H1 (cell line): Measurements from ENCODE around the gene NAA40. TPM values are rescaled to one million over a fixed set of nuclear protein-coding genes. Genes with fewer than 3 reads are reported as not detected.
"Not testable (repeated sequence)": the region's sequence is repeated elsewhere in the genome, so short reads cannot be mapped to it uniquely, and the experiment has no call there.

Experiments
- CTCF ChIA-PET: fragments of 300-600 bp; sonication (Branson Sonifier 250); formaldehyde crosslinking; loops from one replicate; lab custom pipeline; 2021; ENCODE audit not compliant: partially characterized antibody; lab: Charles Lee
- POLR2A ChIA-PET: fragments of 300-600 bp; sonication (Branson Sonifier 250); formaldehyde crosslinking; loops from one replicate; lab custom pipeline; 2021; ENCODE audit warnings: inconsistent platforms; ENCODE audit not compliant: partially characterized antibody; lab: Charles Lee
- DNase-seq, 2 experiments: peaks; one replicate each; pipeline versions ENCODE4 v3.0.0 to v3.0.0-alpha.2; 2010 to 2022; ENCODE audit warnings: low spot score in 2 of 2, low read depth in 1 of 2, mixed read lengths in 1 of 2
- FAIRE-seq: peaks from 2 replicates; lab custom pipeline; 2011; peaks lifted over from hg19 to GRCh38; lab: Jason Lieb, UNC
- H2AFZ ChIP-seq: 2 replicates; pipeline ENCODE4 v1.8.1; 2012; ENCODE audit warnings: low read length, inconsistent platforms
- H2AK5ac ChIP-seq: 2 replicates; pipeline ENCODE4 v1.6.1; 2013; ENCODE audit warnings: low read depth, low read length
- H2BK120ac ChIP-seq: replicated peaks from 2 replicates; pipeline ENCODE3; 2013; ENCODE audit warnings: low read depth, low read length, inconsistent platforms
- H2BK12ac ChIP-seq: 2 replicates; pipeline ENCODE4 v1.6.1; 2013; ENCODE audit warnings: low read depth, low read length
- H2BK15ac ChIP-seq: 2 replicates; pipeline ENCODE4 v1.6.1; 2013; ENCODE audit warnings: low read length
- H2BK20ac ChIP-seq: 2 replicates; pipeline ENCODE4 v1.6.1; 2013; ENCODE audit warnings: low read length
- H2BK5ac ChIP-seq: 2 replicates; pipeline ENCODE4 v1.6.1; 2013; ENCODE audit warnings: low read depth, low read length
- H3K14ac ChIP-seq: 2 replicates; pipeline ENCODE4 v1.6.1; 2013; ENCODE audit warnings: inconsistent platforms; ENCODE audit not compliant: insufficient read length
- H3K18ac ChIP-seq: 2 replicates; pipeline ENCODE4 v1.6.1; 2013; ENCODE audit warnings: low read length; ENCODE audit errors: extremely low read depth
- H3K23ac ChIP-seq: 2 replicates; pipeline ENCODE4 v1.6.1; 2013; ENCODE audit warnings: inconsistent platforms; ENCODE audit not compliant: insufficient read length
- H3K23me2 ChIP-seq: 2 replicates; pipeline ENCODE4 v1.6.1; 2013; ENCODE audit warnings: low read depth, low read length
- H3K27ac ChIP-seq: 2 replicates; pipeline ENCODE4 v1.6.1; 2011; ENCODE audit warnings: low read depth, low read length, inconsistent platforms
- H3K27me3 ChIP-seq, 4 experiments: replicated peaks in 1 of 4; 1 replicate in 1 of 4; 2 replicates in 3 of 4; pipeline versions ENCODE4 v1.6.1 to v1.8.1; 2011 to 2013; ENCODE audit warnings: low read length in 3 of 4, mild to moderate bottlenecking in 3 of 4, inconsistent platforms in 2 of 4, mixed read lengths in 2 of 4, moderate library complexity in 1 of 4; ENCODE audit not compliant: control insufficient read depth in 3 of 4, insufficient read depth in 3 of 4; ENCODE audit errors: extremely low read depth in 1 of 4
- H3K36me3 ChIP-seq, 4 experiments: 2 replicates each; pipeline versions ENCODE4 v1.6.1 to v1.8.1; 2011 to 2013; ENCODE audit warnings: mild to moderate bottlenecking in 4 of 4, low read length in 3 of 4, moderate library complexity in 2 of 4, control low read depth in 1 of 4, inconsistent platforms in 1 of 4; ENCODE audit not compliant: insufficient read depth in 4 of 4, control insufficient read depth in 2 of 4
- H3K4ac ChIP-seq: replicated peaks from 2 replicates; pipeline ENCODE3; 2013; ENCODE audit warnings: low read length, low read depth, mixed read lengths, inconsistent platforms; ENCODE audit not compliant: insufficient read length
- H3K4me1 ChIP-seq, 4 experiments: replicated peaks in 1 of 4; 1 replicate in 1 of 4; 2 replicates in 3 of 4; pipeline versions ENCODE4 v1.6.1 to v1.8.1; 2011 to 2013; ENCODE audit warnings: low read length in 3 of 4, inconsistent platforms in 2 of 4, mixed read lengths in 1 of 4; ENCODE audit not compliant: insufficient read depth in 4 of 4, control insufficient read depth in 3 of 4
- H3K4me2 ChIP-seq, 2 experiments: 2 replicates each; pipeline versions ENCODE4 v1.6.1 to v1.8.1; 2011 to 2013; ENCODE audit warnings: low read depth in 2 of 2, low read length in 2 of 2, control low read depth in 1 of 2, inconsistent platforms in 1 of 2, mild to moderate bottlenecking in 1 of 2; ENCODE audit not compliant: insufficient read depth in 1 of 2
- H3K4me3 ChIP-seq, 4 experiments: fragments of 200-600, 300-600 bp in 1 of 4; sonication (generic), shearing (Covaris generic), sonication (Bioruptor Twin) in 1 of 4; 2 replicates each; pipeline versions ENCODE4 v1.5.1 to v1.8.1; 2011 to 2016; ENCODE audit warnings: low read length in 4 of 4, low read depth in 3 of 4, control low read depth in 2 of 4, inconsistent platforms in 2 of 4, mild to moderate bottlenecking in 2 of 4, mixed read lengths in 1 of 4, moderate library complexity in 1 of 4; ENCODE audit not compliant: insufficient read depth in 2 of 4; ENCODE audit errors: extremely low read depth in 1 of 4
- H3K56ac ChIP-seq: replicated peaks from 2 replicates; pipeline ENCODE3; 2013; ENCODE audit warnings: low read depth, mild to moderate bottlenecking, mixed read lengths, low read length, inconsistent platforms; ENCODE audit not compliant: insufficient read length
- H3K79me1 ChIP-seq: 2 replicates; pipeline ENCODE4 v1.6.1; 2013; ENCODE audit warnings: low read depth, low read length, control low read depth
- H3K79me2 ChIP-seq, 2 experiments: 2 replicates each; pipeline versions ENCODE4 v1.6.1 to v1.8.1; 2012 to 2013; ENCODE audit warnings: low read length in 2 of 2, mild to moderate bottlenecking in 2 of 2, inconsistent platforms in 1 of 2; ENCODE audit not compliant: insufficient read depth in 2 of 2, control insufficient read depth in 1 of 2
- H3K9ac ChIP-seq, 4 experiments: replicated peaks in 1 of 4; 1 replicate in 1 of 4; 2 replicates in 3 of 4; pipeline versions ENCODE4 v1.6.1 to v1.8.1; 2011 to 2013; ENCODE audit warnings: low read depth in 3 of 4, low read length in 3 of 4, control low read depth in 2 of 4, mild to moderate bottlenecking in 2 of 4, moderate library complexity in 2 of 4, inconsistent platforms in 1 of 4; ENCODE audit errors: extremely low read depth in 1 of 4
- H3K9me3 ChIP-seq, 2 experiments: 2 replicates each; pipeline versions ENCODE4 v1.6.1 to v1.8.1; 2012 to 2013; ENCODE audit warnings: mild to moderate bottlenecking in 2 of 2, moderate library complexity in 2 of 2, control low read depth in 1 of 2, inconsistent platforms in 1 of 2, low read depth in 1 of 2, low read length in 1 of 2, mixed read lengths in 1 of 2; ENCODE audit not compliant: insufficient read depth in 2 of 2
- H4K20me1 ChIP-seq, 2 experiments: replicated peaks in 1 of 2; 2 replicates each; pipeline versions ENCODE3 to v1.8.1; 2011 to 2013; ENCODE audit warnings: inconsistent platforms in 2 of 2, low read length in 2 of 2, mild to moderate bottlenecking in 1 of 2; ENCODE audit not compliant: insufficient read depth in 2 of 2, control insufficient read depth in 1 of 2
- H4K5ac ChIP-seq: 2 replicates; pipeline ENCODE4 v1.6.1; 2013; ENCODE audit warnings: low read length, low read depth, mixed read lengths, inconsistent platforms; ENCODE audit not compliant: insufficient read length
- H4K8ac ChIP-seq: 2 replicates; pipeline ENCODE4 v1.8.0; 2013; ENCODE audit warnings: mild to moderate bottlenecking, moderate library complexity, low read length, inconsistent platforms; ENCODE audit not compliant: insufficient read depth; ENCODE audit errors: extremely low read depth
- H4K91ac ChIP-seq: replicated peaks from 2 replicates; pipeline ENCODE3; 2013; ENCODE audit warnings: low read length, mixed read lengths, inconsistent platforms; ENCODE audit not compliant: insufficient read length
- CHD2 ChIP-seq: IDR thresholded peaks from 2 replicates; pipeline ENCODE4 v1.6.1; 2012; ENCODE audit warnings: low read length, improper control_type of control experiment
- EZH2 ChIP-seq: fragments of 200-600 bp; sonication (generic); IDR thresholded peaks from 2 replicates; pipeline ENCODE4 v1.7.1; 2012; ENCODE audit warnings: low read depth, mild to moderate bottlenecking, moderate library complexity, low read length, inconsistent platforms; ENCODE audit not compliant: severe bottlenecking
- KDM1A ChIP-seq: fragments of 200-600, 300-600 bp; sonication (generic); IDR thresholded peaks from 2 replicates; pipeline ENCODE4 v1.7.1; 2016; ENCODE audit warnings: mild to moderate bottlenecking, low read length, borderline replicate concordance
- RXRA ChIP-seq: IDR thresholded peaks from 2 replicates; pipeline ENCODE4 v1.6.1; 2011; ENCODE audit warnings: low read depth, mild to moderate bottlenecking, low read length, moderate library complexity; ENCODE audit not compliant: insufficient read depth
- SIRT6 ChIP-seq: IDR thresholded peaks from one replicate; pipeline ENCODE4 v1.7.1; 2012; ENCODE audit warnings: low read length, inconsistent platforms
- SP1 ChIP-seq: IDR thresholded peaks from 2 replicates; pipeline ENCODE4 v1.6.1; 2011; ENCODE audit warnings: low read depth, low read length
- SUZ12 ChIP-seq: fragments of 200-600 bp; sonication (generic); IDR thresholded peaks from 2 replicates; pipeline ENCODE4 v1.6.1; 2012; ENCODE audit warnings: mild to moderate bottlenecking, inconsistent platforms, low read length, moderate library complexity, mixed read lengths
- YY1 ChIP-seq: IDR thresholded peaks from 2 replicates; pipeline ENCODE4 v1.6.1; 2011; ENCODE audit warnings: low read depth, mild to moderate bottlenecking, low read length
- WGBS, 2 experiments: shearing (Covaris generic) in 1 of 2; methylation state at CpG; one replicate each; pipeline versions ENCODE4 v1.1.6 to v1.1.7; 2013 to 2015; ENCODE audit warnings: low lambda C conversion rate in 2 of 2, mixed read lengths in 2 of 2, inconsistent platforms in 1 of 2, low coverage in 1 of 2, missing lambda C conversion rate in 1 of 2; ENCODE audit not compliant: insufficient replicate concordance in 2 of 2, insufficient coverage in 1 of 2, insufficient read length in 1 of 2; ENCODE audit errors: extremely low coverage in 1 of 2, missing lambda C conversion rate in 1 of 2; 5-methylcytosine and 5-hydroxymethylcytosine counted together
- polyA plus RNA-seq, 7 experiments: library from polyadenylated mRNA; depleted of rRNA in 3 of 7; stranded (reverse) in 5 of 7; unstranded in 2 of 7; fragments of >200 nt in 5 of 7; fragments of 200-250 nt in 2 of 7; gene quantifications; 1 replicate in 5 of 7; 2 replicates in 1 of 7; 4 replicates in 1 of 7; pipeline versions ENCODE4 v1.2.1 to v1.2.3, GENCODE V29; 2011 to 2013; ENCODE audit warnings: missing spikeins in 2 of 7, mixed read lengths in 2 of 7
- total RNA-seq: library from RNA; stranded (reverse); fragmentation: NEBNext Ultra II Directional; extraction: Animal tissue kit (Norgen Biotek cat#: 25700); gene quantifications from 2 replicates; pipeline ENCODE4 v1.2.1, GENCODE V29; 2021
- TF ChIP-seq, protein P1 (sequence below): IDR thresholded peaks from 2 replicates; pipeline ENCODE4 v1.6.1; 2012; ENCODE audit warnings: low read length, inconsistent platforms

NAA40 gene
- total and polyA plus RNA-seq, 2 of the 8 experiments (the other 6 are each of a cell fraction or from before 2014, with no cell fraction given), result 20.0 to 31.1 TPM

DNA sequence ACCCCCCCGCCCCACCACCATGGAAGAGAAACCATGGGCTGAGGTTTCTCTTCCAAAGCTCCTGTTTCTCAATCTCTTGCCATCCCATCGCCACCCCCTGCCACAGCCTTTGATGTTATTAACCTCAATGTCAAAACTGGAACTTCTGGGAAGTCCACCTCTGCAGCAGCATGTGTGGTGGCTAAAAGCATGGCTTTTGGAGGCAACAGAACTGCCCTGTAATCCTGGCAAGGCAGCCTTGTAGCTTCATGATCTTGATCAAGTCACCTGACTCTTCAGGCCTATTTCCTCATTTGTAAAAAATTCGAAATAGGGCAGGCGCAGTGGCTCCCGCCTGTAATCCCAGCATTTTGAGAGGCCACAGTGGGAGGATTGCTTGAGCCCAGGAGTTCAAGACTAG is 32.1 kb downstream of the NAA40 start (continued):
- TF ChIP-seq EZH2, result no peak
- TF ChIP-seq YY1, result no peak
- TF ChIP-seq SUZ12, result no peak
- no peak for TF ChIP-seq RXRA
- TF ChIP-seq SP1, result no peak
- TF ChIP-seq SIRT6, result no peak
- TF ChIP-seq KDM1A, result no peak
- TF ChIP-seq CHD2, result no peak
- TF ChIP-seq, protein P1, sequence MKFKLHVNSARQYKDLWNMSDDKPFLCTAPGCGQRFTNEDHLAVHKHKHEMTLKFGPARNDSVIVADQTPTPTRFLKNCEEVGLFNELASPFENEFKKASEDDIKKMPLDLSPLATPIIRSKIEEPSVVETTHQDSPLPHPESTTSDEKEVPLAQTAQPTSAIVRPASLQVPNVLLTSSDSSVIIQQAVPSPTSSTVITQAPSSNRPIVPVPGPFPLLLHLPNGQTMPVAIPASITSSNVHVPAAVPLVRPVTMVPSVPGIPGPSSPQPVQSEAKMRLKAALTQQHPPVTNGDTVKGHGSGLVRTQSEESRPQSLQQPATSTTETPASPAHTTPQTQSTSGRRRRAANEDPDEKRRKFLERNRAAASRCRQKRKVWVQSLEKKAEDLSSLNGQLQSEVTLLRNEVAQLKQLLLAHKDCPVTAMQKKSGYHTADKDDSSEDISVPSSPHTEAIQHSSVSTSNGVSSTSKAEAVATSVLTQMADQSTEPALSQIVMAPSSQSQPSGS, result no peak

DNA sequence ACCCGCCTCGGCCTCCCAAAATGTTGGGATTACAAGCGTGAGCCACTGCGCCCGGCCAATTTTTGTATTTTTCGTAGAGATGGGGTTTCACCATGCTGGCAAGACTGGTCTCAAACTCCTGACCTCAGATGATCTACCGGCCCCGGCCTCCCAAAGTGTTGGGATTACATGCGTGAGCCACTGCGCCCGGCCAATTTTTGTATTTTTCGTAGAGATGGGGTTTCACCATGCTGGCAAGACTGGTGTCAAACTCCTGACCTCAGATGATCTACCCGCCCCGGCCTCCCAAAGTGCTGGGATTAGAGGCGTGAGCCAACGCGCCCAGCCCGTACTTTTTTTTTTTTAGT is 35.1 kb downstream of the NAA40 start:
- FAIRE-seq, H3K4ac ChIP-seq, H3K36me3 ChIP-seq, H2BK120ac ChIP-seq, H2BK15ac ChIP-seq, H2BK5ac ChIP-seq, H3K18ac ChIP-seq, H3K23ac ChIP-seq, H4K20me1 ChIP-seq, DNase-seq, H3K14ac ChIP-seq, H3K79me1 ChIP-seq, H2AK5ac ChIP-seq, H2BK12ac ChIP-seq, H3K27me3 ChIP-seq, H4K5ac ChIP-seq, H3K27ac ChIP-seq, H4K91ac ChIP-seq, H2BK20ac ChIP-seq, H3K9me3 ChIP-seq, H3K4me2 ChIP-seq, H3K23me2 ChIP-seq, H3K9ac ChIP-seq, H4K8ac ChIP-seq, H2AFZ ChIP-seq, H3K56ac ChIP-seq: not testable (repeated sequence)
- ChIA-PET CTCF (interaction anchor here (0.8 kb wide), 1 partner anchor 12 kb away, joined by 3 read pairs; no protein-coding TSS in a partner anchor), POLR2A (interaction anchor here (0.6 to 5.7 kb wide), 12 partner anchors 12 to 64 kb away, joined by 3 to 29 read pairs (median 4); partner anchors contain the start of gene OTUB1)
- Histone ChIP-seq H3K79me2 (peaks cover 0 to 34% of the 10 kb centered on the region in 2 experiments; a peak in 3 of 4 replicates), H3K4me3 (peak overlapping the region in 1 of 4 experiments; percentile 37; a peak in 2 of 8 replicates), H3K4me1 (peaks cover 7 to 15% (median 9%) of the 10 kb centered on the region in 4 experiments)
- WGBS, 2 experiments, result 75% methylated on average over 18 of the region's 18 CpGs; no CpG with 5 or more reads in 1 of the 2 experiments
